HCT116 (cell line): ENCODE results near the gene PADI2. TPM values are rescaled to one million over a fixed set of nuclear protein-coding genes. Genes with fewer than 3 reads are reported as not detected.

Source experiments
- ATAC-seq: fragments of 200-7000 bp; cut with Tn5 transposase; 2 replicates; pipeline ENCODE4 v1.9.1; 2020; ENCODE audit warnings: mild to moderate bottlenecking, moderate library complexity
- BruUV-seq: library from RNA; stranded (reverse); fragments of 400-500 nt; replicated peaks from 2 replicates; lab custom pipeline; 2021; lab: Mats Ljungman, UMichigan
- CTCF ChIA-PET: fragments of 300-600 bp; sonication (Branson Sonifier 250); formaldehyde crosslinking; loops from one replicate; lab custom pipeline; 2021; ENCODE audit warnings: antibody characterized with exemption; lab: Charles Lee
- POLR2A ChIA-PET: fragments of 300-600, 350-600 bp; sonication (Branson Sonifier 250); formaldehyde crosslinking; loops from one replicate; lab custom pipeline; 2021; ENCODE audit warnings: antibody characterized with exemption; lab: Charles Lee
- RAD21 ChIA-PET, 2 experiments: fragments of 300-600 bp; sonication (Branson Sonifier 250); formaldehyde crosslinking; loops; one replicate each; lab custom pipeline; 2023; ENCODE audit warnings: low total read pairs in 2 of 2; ENCODE audit not compliant: uncharacterized antibody in 2 of 2, unreplicated experiment in 2 of 2, low non-redundant PET in 1 of 2; lab: Charles Lee
- DNase-seq: peaks from one replicate; pipeline ENCODE4 v3.0.0-alpha.2; 2010; ENCODE audit warnings: low read depth, low spot score
- H2AFZ ChIP-seq: fragments of 200-600 bp; shearing (Covaris generic), sonication (generic); 2 replicates; pipeline ENCODE4 v1.6.1; 2017; ENCODE audit warnings: low read depth, mixed run types, mixed read lengths, antibody characterized with exemption, low read length; ENCODE audit not compliant: poor library complexity, severe bottlenecking
- H3K27ac ChIP-seq: 2 replicates; pipeline ENCODE4 v1.5.1; 2012; ENCODE audit warnings: low read depth, low read length
- H3K27me3 ChIP-seq: fragments of 200-600 bp; sonication (generic); 2 replicates; pipeline ENCODE4 v1.6.1; 2016; ENCODE audit warnings: mixed run types, low read length, mixed read lengths; ENCODE audit not compliant: insufficient read depth
- H3K36me3 ChIP-seq, 2 experiments: fragments of 200-500 bp in 1 of 2; fragments of 200-600 bp in 1 of 2; sonication (Bioruptor generic) in 1 of 2; sonication (generic) in 1 of 2; 2 replicates each; pipeline versions ENCODE4 v1.5.1 to v1.6.1; 2014 to 2016; ENCODE audit warnings: low read length in 2 of 2, inconsistent platforms in 1 of 2, mixed read lengths in 1 of 2, mixed run types in 1 of 2; ENCODE audit not compliant: insufficient read depth in 2 of 2, control insufficient read depth in 1 of 2
- H3K4me1 ChIP-seq, 2 experiments: fragments of 200-600 bp in 1 of 2; sonication (generic) in 1 of 2; 2 replicates each; pipeline versions ENCODE4 v1.5.1 to v1.6.1; 2012 to 2017; ENCODE audit warnings: low read length in 2 of 2, inconsistent platforms in 1 of 2, mild to moderate bottlenecking in 1 of 2, mixed read lengths in 1 of 2, mixed run types in 1 of 2, moderate library complexity in 1 of 2; ENCODE audit not compliant: insufficient read depth in 2 of 2, control insufficient read depth in 1 of 2
- H3K4me2 ChIP-seq: fragments of 200-600 bp; sonication (generic); 2 replicates; pipeline ENCODE4 v1.6.1; 2017; ENCODE audit warnings: mixed run types, low read length, mixed read lengths
- H3K4me3 ChIP-seq, 2 experiments: fragments of 200-600 bp in 1 of 2; sonication (generic) in 1 of 2; replicated peaks in 1 of 2; 2 replicates each; pipeline ENCODE4 v1.5.1; 2011 to 2016; ENCODE audit warnings: low read length in 2 of 2, control low read depth in 1 of 2, low read depth in 1 of 2, mild to moderate bottlenecking in 1 of 2, mixed read lengths in 1 of 2, mixed run types in 1 of 2
- H3K79me2 ChIP-seq: fragments of 200-600 bp; sonication (generic); 2 replicates; pipeline ENCODE4 v1.6.1; 2017; ENCODE audit warnings: mild to moderate bottlenecking, mixed run types, low read length, moderate library complexity, mixed read lengths; ENCODE audit not compliant: insufficient read depth
- H3K9ac ChIP-seq: fragments of 200-600 bp; sonication (generic); 2 replicates; pipeline ENCODE4 v1.6.1; 2016; ENCODE audit warnings: low read length, mixed read lengths
- H3K9me2 ChIP-seq: fragments of 200-600 bp; sonication (generic), shearing (Covaris generic); 2 replicates; pipeline ENCODE4 v1.6.1; 2017; ENCODE audit warnings: mixed run types, mild to moderate bottlenecking, moderate library complexity; ENCODE audit not compliant: insufficient read depth
- H3K9me3 ChIP-seq, 2 experiments: fragments of 200-500 bp in 1 of 2; fragments of 200-600 bp in 1 of 2; sonication (Bioruptor generic) in 1 of 2; sonication (generic) in 1 of 2; 2 replicates each; pipeline ENCODE4 v1.6.1; 2014 to 2017; ENCODE audit warnings: low read length in 2 of 2, mixed read lengths in 2 of 2, inconsistent platforms in 1 of 2, low read depth in 1 of 2, mild to moderate bottlenecking in 1 of 2, mixed run types in 1 of 2, moderate library complexity in 1 of 2; ENCODE audit not compliant: control insufficient read depth in 1 of 2, insufficient read depth in 1 of 2
- H4K20me1 ChIP-seq: fragments of 200-600 bp; sonication (generic), shearing (Covaris generic); 2 replicates; pipeline ENCODE4 v1.6.1; 2017; ENCODE audit warnings: mixed run types, mild to moderate bottlenecking, moderate library complexity; ENCODE audit not compliant: insufficient read depth
- CBX3 ChIP-seq: IDR thresholded peaks from 2 replicates; pipeline ENCODE4 v1.6.1; 2012; ENCODE audit warnings: low read depth
- SP1 ChIP-seq: IDR thresholded peaks from 2 replicates; pipeline ENCODE4 v1.6.1; 2012; ENCODE audit warnings: low read depth
- intact Hi-C: fragments of 100-400 bp; cut with micrococcal nuclease; formaldehyde crosslinking; loops from 2 replicates; pipeline ENCODE4 v1.10.0; 2022
- total RNA-seq: library from RNA; stranded (reverse); gene quantifications from one replicate; pipeline ENCODE4 v1.2.1, GENCODE V29; 2021; ENCODE audit not compliant: unreplicated experiment
- TF ChIP-seq, protein P1 (sequence below): IDR thresholded peaks from 2 replicates; pipeline ENCODE4 v1.6.1; 2011; ENCODE audit warnings: mild to moderate bottlenecking, low read length, moderate library complexity; ENCODE audit not compliant: insufficient replicate concordance; ENCODE audit errors: extremely low read depth

The PADI2 gene
- total RNA-seq, 1 experiment from 2014 or later: 2.7 TPM

DNA sequence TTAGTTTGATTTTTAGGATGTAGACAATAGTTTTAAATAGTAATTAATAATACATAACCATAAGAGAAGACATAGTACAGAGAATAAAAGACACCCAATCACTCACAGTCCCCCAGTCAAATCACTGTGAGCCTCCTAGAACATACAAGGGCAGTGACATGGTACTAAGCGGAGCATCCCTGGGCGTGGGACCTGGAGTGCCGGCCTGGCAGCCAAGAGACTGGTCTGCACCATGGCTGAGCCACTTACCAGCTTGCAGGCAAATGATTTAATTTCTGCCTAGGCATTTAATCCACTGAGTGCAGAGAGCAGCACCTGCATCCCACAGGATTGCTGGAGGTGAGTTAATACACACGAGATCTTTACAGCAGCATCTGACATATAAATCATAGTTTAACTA lies 85.8 kb downstream of the PADI2 start:
- H3K36me3 ChIP-seq: peaks cover 6 to 20% of the 10 kb centered on the region in 2 experiments; a peak in 3 of 4 replicates
- CTCF ChIA-PET: no interaction called here

DNA sequence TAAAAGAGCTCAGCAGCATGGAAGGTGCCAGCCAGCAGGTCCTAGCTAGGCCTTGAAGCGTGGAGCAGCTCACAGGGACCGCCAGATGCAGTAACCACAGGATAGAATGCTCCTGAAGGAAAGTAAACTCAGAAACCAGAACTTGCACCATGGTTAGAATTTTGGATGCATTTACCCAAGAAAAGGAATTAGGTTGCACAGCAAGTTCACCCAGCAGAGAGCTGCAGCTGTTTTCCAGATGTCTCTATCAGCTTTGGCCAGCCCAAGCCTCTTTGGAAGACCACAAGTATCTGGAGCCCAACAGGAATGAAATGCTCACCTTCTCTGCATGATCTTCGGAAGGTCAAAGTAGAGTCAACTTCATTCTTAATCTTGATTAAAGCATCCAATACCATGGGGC lies 86.5 kb downstream of the PADI2 start:
- intact Hi-C loops: no loop called here
- no TSS peak for BruUV-seq
- Histone ChIP-seq H3K4me3 (no peak overlapping the region), H3K9ac (no peak overlapping the region), H3K9me3 (no peaks in the 10 kb centered on the region), H3K4me1 (no peaks in the 10 kb centered on the region), H3K4me2 (no peak overlapping the region), H3K79me2 (peaks cover 36% of the 10 kb centered on the region)
- ChIA-PET RAD21 (no interaction called here), CTCF (no interaction called here)
- DNase-seq (no peak), ATAC-seq (no peak)
- TF ChIP-seq CBX3: no peak
- TF ChIP-seq, protein P1, sequence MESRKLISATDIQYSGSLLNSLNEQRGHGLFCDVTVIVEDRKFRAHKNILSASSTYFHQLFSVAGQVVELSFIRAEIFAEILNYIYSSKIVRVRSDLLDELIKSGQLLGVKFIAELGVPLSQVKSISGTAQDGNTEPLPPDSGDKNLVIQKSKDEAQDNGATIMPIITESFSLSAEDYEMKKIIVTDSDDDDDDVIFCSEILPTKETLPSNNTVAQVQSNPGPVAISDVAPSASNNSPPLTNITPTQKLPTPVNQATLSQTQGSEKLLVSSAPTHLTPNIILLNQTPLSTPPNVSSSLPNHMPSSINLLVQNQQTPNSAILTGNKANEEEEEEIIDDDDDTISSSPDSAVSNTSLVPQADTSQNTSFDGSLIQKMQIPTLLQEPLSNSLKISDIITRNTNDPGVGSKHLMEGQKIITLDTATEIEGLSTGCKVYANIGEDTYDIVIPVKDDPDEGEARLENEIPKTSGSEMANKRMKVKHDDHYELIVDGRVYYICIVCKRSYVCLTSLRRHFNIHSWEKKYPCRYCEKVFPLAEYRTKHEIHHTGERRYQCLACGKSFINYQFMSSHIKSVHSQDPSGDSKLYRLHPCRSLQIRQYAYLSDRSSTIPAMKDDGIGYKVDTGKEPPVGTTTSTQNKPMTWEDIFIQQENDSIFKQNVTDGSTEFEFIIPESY: no peak
- no peak for TF ChIP-seq SP1
- TF ChIP-seq, all 23 proteins: peak for 0
- no peaks in the 10 kb centered on the region for H4K20me1 ChIP-seq
- H3K27me3 ChIP-seq: no peaks in the 10 kb centered on the region
- H3K27ac ChIP-seq: no peak overlapping the region
- H2AFZ ChIP-seq: no peak overlapping the region
- no peaks in the 10 kb centered on the region for H3K9me2 ChIP-seq
- peaks cover 10 to 28% of the 10 kb centered on the region in 2 experiments for H3K36me3 ChIP-seq
- POLR2A ChIA-PET: no interaction called here

More for the DNA sequence above, 85.8 kb downstream of the PADI2 start:
- POLR2A ChIA-PET: no interaction called here
- no peak for DNase-seq
- Histone ChIP-seq H3K79me2 (peaks cover 42% of the 10 kb centered on the region), H3K9ac (no peak overlapping the region), H3K9me2 (no peaks in the 10 kb centered on the region), H3K4me3 (no peak overlapping the region), H3K27me3 (no peaks in the 10 kb centered on the region), H4K20me1 (no peaks in the 10 kb centered on the region), H3K9me3 (no peaks in the 10 kb centered on the region), H3K4me1 (no peaks in the 10 kb centered on the region), H2AFZ (no peak overlapping the region), H3K4me2 (no peak overlapping the region), H3K27ac (no peak overlapping the region)
- intact Hi-C loops: no loop called here
- RAD21 ChIA-PET: no interaction called here
- no TSS peak for BruUV-seq
- TF ChIP-seq, protein P1: no peak
- no peak for ATAC-seq
